H54 (cell line): ENCODE measurements around the gene USHBP1.
A peak's percentile ranks its signal among the peaks of the same experiment; 100 is the strongest.

Experiments
- DNase-seq: peaks from one replicate; pipeline ENCODE4 v3.0.0; 2011; ENCODE audit warnings: low spot score, mixed read lengths; ENCODE audit not compliant: insufficient read length
- FAIRE-seq: peaks from 3 replicates; lab custom pipeline; 2011; peaks lifted over from hg19 to GRCh38; lab: Jason Lieb, UNC
- POLR2A ChIP-seq: IDR thresholded peaks from 2 replicates; pipeline ENCODE4 v1.6.1; 2011; ENCODE audit warnings: low read depth, mild to moderate bottlenecking, low read length

USHBP1 gene

DNA sequence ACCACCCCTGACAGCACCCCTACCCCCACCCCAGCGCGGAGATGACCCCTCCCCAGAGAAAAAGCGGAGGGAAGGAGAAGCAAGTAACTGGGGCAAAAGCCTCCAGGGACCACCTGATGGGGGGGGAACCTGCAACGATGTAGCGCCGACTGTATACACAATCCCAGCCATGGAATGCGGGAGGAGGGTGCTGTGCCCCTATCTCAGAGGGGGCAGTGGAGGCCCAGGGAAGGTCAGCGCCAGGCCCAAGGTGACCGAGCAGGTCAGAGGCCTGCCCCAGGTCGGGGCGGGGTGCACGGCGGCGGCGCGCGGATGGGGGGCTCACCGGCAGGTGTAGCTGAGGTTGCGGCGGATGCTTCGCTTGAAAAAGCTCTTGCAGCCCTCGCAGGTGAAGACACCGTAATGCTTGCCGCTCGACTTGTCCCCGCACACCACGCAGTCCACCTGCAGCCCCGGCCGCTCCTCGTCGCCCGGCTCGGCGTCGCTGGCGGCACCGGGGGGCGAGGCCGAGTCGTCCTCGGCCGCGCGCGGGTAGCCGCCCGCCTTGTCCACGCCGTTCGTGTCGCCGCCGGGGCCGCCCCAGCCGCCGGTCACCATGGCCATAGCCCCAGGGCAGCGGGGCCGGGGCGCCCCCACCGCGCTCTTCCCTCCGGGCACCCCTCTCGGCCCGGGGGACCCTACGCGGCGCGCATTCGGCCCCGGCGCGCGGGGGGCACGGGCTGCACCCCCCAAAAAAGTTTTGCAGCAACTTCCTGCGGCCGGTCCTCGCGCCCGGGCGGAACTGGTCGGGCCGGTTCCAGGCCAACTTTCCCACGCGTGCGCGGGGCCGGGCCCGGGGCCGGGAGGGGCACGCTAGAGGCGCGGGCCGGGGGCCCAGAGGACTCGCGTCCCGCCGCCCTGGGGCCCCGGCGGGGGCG is 19.7 kb downstream of the USHBP1 start:
- no peak for TF ChIP-seq POLR2A
- FAIRE-seq = no peak
- DNase-seq = no peak

DNA sequence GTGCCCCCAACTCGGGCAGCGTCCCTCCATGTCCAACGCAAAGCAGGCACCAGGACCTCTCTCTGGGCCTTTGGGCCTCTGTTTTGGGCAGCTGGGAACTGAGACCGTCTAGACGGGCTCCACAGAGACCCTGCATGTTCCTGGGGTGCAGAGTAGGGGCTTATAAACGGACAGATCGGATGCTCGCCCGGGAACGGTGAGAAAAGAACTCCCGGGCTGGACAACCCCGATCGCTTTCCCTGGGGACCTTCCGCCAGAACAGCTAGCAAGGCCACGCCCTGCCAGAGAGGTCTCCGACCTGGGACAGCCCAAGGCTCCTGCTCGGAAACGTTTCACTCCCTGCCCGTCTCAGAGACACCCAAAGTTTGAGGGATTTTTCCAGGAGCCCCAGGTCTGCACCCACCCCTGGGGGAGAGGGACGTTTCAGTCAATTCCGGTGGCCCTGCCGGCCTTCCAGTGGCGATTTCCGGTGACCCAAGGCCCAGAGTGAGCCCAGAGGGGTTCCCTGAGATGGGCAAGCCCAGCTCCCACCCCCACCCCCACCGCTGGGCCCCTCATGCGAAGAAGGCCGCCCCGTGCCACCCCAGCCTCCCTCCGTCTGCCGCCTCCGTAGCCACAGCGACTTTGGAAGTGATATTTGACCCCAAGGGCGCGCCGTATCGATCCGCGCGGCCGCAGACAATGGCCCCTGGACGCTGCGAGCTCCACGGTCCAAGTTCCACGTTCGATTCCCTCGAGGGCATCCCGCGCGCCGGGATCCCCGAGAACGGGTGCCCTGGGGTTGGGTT is 20.5 kb downstream of the USHBP1 start:
- peak; percentile 76 for DNase-seq
- 0 out of 2 replicates have a peak, but pooled peaks have one; percentile 5 for TF ChIP-seq POLR2A
- no peak for FAIRE-seq

- no peak for DNase-seq
- FAIRE-seq = no peak
- no peak for TF ChIP-seq POLR2A
Measured at GRCh38 chr19:17243211-17243829, 21.2 kb downstream of the USHBP1 start.

DNA sequence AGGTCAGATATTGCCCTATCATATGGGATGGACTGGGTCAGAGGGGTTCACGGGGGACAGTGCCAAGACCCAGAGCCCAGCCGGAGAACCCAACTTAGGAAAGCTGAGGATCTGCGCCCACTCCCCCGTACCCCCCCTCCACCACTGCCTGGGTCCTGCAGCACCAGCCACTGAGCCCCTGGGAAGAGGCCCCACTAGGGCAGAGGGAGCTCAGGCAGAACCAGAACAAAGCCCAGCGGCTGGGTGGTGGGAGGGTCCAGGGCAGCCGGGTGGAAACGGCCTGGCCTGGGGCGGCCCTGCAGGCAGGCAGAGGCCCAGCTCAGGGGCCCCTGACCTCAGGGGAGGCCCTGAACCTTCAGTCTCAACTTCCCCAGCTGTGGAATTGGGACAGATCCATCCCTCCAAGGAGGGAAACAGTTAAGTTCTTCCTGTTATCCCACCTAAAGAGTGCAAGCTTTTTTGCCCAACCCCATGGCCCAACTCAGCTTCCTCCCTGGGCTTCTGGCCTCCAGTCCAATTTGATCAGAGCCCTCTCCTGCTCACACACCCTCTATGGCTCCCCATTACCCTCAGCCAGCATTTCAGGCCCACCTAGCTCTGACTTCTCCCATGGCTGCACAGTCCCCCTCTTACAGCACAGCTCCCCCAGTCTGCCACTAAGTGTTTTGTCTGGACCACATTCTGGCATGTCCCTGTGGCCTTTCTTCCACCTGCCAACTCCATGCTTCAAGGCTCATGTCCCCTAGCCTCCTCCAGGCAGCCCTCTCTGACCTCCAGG is 21.9 kb downstream of the USHBP1 start:
- DNase-seq = no peak
- no peak for FAIRE-seq
- no peak for TF ChIP-seq POLR2A

- TF ChIP-seq POLR2A = no peak
- DNase-seq (no peak), FAIRE-seq (no peak)
Measured at GRCh38 chr19:17240826-17241399, 23.6 kb downstream of the USHBP1 start.

GRCh38 chr19:17240062-17240752 is 24.3 kb downstream of the USHBP1 start:
- no peak for TF ChIP-seq POLR2A
- DNase-seq = no peak

DNA sequence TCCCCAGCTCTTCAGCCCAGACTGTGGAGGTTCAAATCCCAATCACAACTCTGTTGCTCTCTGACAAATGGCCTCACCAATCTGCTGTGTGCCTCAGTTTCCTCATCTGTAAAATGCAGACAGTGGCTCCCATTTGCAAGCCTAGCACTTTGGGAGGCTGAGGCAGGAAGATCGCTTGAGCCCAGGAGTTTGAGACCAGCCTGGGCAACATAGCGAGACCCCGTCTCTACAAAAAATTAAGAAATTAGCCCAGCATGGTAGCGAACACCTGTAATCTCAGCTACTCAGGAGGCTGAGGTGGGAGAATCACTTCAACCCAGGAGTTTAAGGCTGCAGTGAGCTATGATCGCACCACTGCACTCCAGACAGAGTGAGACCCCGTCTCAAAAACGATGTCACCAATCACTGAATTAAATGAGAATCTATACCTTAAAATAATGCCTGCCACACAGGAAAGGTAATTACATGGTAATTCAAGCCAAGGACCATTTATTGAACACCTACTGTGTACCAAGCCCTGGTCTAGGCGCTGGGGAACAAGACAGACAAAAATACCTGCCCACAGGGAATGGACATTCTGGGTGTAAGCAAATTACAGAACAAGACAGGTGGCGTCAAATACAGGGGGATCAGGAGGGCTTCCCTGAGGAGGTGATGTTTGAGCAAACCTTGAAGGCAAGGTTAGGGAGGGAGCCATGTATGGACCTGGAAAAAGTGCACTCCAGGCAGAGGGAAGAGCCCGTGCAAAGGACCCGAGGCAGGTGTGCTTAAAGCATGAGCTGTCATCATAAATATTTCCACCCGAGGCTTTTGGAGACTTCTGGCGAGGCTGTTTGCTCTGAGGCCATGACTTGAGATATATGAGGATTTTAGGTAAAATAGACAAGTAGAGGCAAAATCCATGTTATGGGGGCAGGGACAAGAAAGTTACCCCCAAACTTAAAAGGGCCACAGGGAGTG is 26.5 kb downstream of the USHBP1 start:
- DNase-seq = no peak
- FAIRE-seq = no peak
- no peak for TF ChIP-seq POLR2A

More at GRCh38 chr19:17240062-17240752, 24.3 kb downstream of the USHBP1 start:
- no peak for FAIRE-seq

GRCh38 chr19:17236811-17237543 is 27.6 kb downstream of the USHBP1 start:
- TF ChIP-seq POLR2A = no peak
- DNase-seq (no peak), FAIRE-seq (no peak)

- DNase-seq (no peak), FAIRE-seq (no peak)
- TF ChIP-seq POLR2A = no peak
Measured at GRCh38 chr19:17235971-17236777, 28.4 kb downstream of the USHBP1 start.
